HCT116 (cell line): ENCODE results near the gene GNA15. TPM values are rescaled to one million over a fixed set of nuclear protein-coding genes. Genes with fewer than 3 reads are reported as not detected.

Experiments
- ATAC-seq: fragments of 200-7000 bp; cut with Tn5 transposase; 2 replicates; pipeline ENCODE4 v1.9.1; 2020; ENCODE audit warnings: mild to moderate bottlenecking, moderate library complexity
- BruUV-seq: library from RNA; stranded (reverse); fragments of 400-500 nt; replicated peaks from 2 replicates; lab custom pipeline; 2021; lab: Mats Ljungman, UMichigan
- CTCF ChIA-PET: fragments of 300-600 bp; sonication (Branson Sonifier 250); formaldehyde crosslinking; loops from one replicate; lab custom pipeline; 2021; ENCODE audit warnings: antibody characterized with exemption; lab: Charles Lee
- POLR2A ChIA-PET: fragments of 300-600, 350-600 bp; sonication (Branson Sonifier 250); formaldehyde crosslinking; loops from one replicate; lab custom pipeline; 2021; ENCODE audit warnings: antibody characterized with exemption; lab: Charles Lee
- RAD21 ChIA-PET, 2 experiments: fragments of 300-600 bp; sonication (Branson Sonifier 250); formaldehyde crosslinking; loops; one replicate each; lab custom pipeline; 2023; ENCODE audit warnings: low total read pairs in 2 of 2; ENCODE audit not compliant: uncharacterized antibody in 2 of 2, unreplicated experiment in 2 of 2, low non-redundant PET in 1 of 2; lab: Charles Lee
- DNase-seq: peaks from one replicate; pipeline ENCODE4 v3.0.0-alpha.2; 2010; ENCODE audit warnings: low read depth, low spot score
- H2AFZ ChIP-seq: fragments of 200-600 bp; shearing (Covaris generic), sonication (generic); 2 replicates; pipeline ENCODE4 v1.6.1; 2017; ENCODE audit warnings: low read depth, mixed run types, mixed read lengths, antibody characterized with exemption, low read length; ENCODE audit not compliant: poor library complexity, severe bottlenecking
- H3K27ac ChIP-seq: 2 replicates; pipeline ENCODE4 v1.5.1; 2012; ENCODE audit warnings: low read depth, low read length
- H3K27me3 ChIP-seq: fragments of 200-600 bp; sonication (generic); 2 replicates; pipeline ENCODE4 v1.6.1; 2016; ENCODE audit warnings: mixed run types, low read length, mixed read lengths; ENCODE audit not compliant: insufficient read depth
- H3K36me3 ChIP-seq, 2 experiments: fragments of 200-500 bp in 1 of 2; fragments of 200-600 bp in 1 of 2; sonication (Bioruptor generic) in 1 of 2; sonication (generic) in 1 of 2; 2 replicates each; pipeline versions ENCODE4 v1.5.1 to v1.6.1; 2014 to 2016; ENCODE audit warnings: low read length in 2 of 2, inconsistent platforms in 1 of 2, mixed read lengths in 1 of 2, mixed run types in 1 of 2; ENCODE audit not compliant: insufficient read depth in 2 of 2, control insufficient read depth in 1 of 2
- H3K4me1 ChIP-seq, 2 experiments: fragments of 200-600 bp in 1 of 2; sonication (generic) in 1 of 2; 2 replicates each; pipeline versions ENCODE4 v1.5.1 to v1.6.1; 2012 to 2017; ENCODE audit warnings: low read length in 2 of 2, inconsistent platforms in 1 of 2, mild to moderate bottlenecking in 1 of 2, mixed read lengths in 1 of 2, mixed run types in 1 of 2, moderate library complexity in 1 of 2; ENCODE audit not compliant: insufficient read depth in 2 of 2, control insufficient read depth in 1 of 2
- H3K4me2 ChIP-seq: fragments of 200-600 bp; sonication (generic); 2 replicates; pipeline ENCODE4 v1.6.1; 2017; ENCODE audit warnings: mixed run types, low read length, mixed read lengths
- H3K4me3 ChIP-seq, 2 experiments: fragments of 200-600 bp in 1 of 2; sonication (generic) in 1 of 2; replicated peaks in 1 of 2; 2 replicates each; pipeline ENCODE4 v1.5.1; 2011 to 2016; ENCODE audit warnings: low read length in 2 of 2, control low read depth in 1 of 2, low read depth in 1 of 2, mild to moderate bottlenecking in 1 of 2, mixed read lengths in 1 of 2, mixed run types in 1 of 2
- H3K79me2 ChIP-seq: fragments of 200-600 bp; sonication (generic); 2 replicates; pipeline ENCODE4 v1.6.1; 2017; ENCODE audit warnings: mild to moderate bottlenecking, mixed run types, low read length, moderate library complexity, mixed read lengths; ENCODE audit not compliant: insufficient read depth
- H3K9ac ChIP-seq: fragments of 200-600 bp; sonication (generic); 2 replicates; pipeline ENCODE4 v1.6.1; 2016; ENCODE audit warnings: low read length, mixed read lengths
- H3K9me2 ChIP-seq: fragments of 200-600 bp; sonication (generic), shearing (Covaris generic); 2 replicates; pipeline ENCODE4 v1.6.1; 2017; ENCODE audit warnings: mixed run types, mild to moderate bottlenecking, moderate library complexity; ENCODE audit not compliant: insufficient read depth
- H3K9me3 ChIP-seq, 2 experiments: fragments of 200-500 bp in 1 of 2; fragments of 200-600 bp in 1 of 2; sonication (Bioruptor generic) in 1 of 2; sonication (generic) in 1 of 2; 2 replicates each; pipeline ENCODE4 v1.6.1; 2014 to 2017; ENCODE audit warnings: low read length in 2 of 2, mixed read lengths in 2 of 2, inconsistent platforms in 1 of 2, low read depth in 1 of 2, mild to moderate bottlenecking in 1 of 2, mixed run types in 1 of 2, moderate library complexity in 1 of 2; ENCODE audit not compliant: control insufficient read depth in 1 of 2, insufficient read depth in 1 of 2
- H4K20me1 ChIP-seq: fragments of 200-600 bp; sonication (generic), shearing (Covaris generic); 2 replicates; pipeline ENCODE4 v1.6.1; 2017; ENCODE audit warnings: mixed run types, mild to moderate bottlenecking, moderate library complexity; ENCODE audit not compliant: insufficient read depth
- CEBPB ChIP-seq: IDR thresholded peaks from 2 replicates; pipeline ENCODE4 v1.6.1; 2012; ENCODE audit warnings: low read depth
- EGR1 ChIP-seq: IDR thresholded peaks from 2 replicates; pipeline ENCODE4 v1.6.1; 2012; ENCODE audit warnings: low read depth
- ELF1 ChIP-seq: IDR thresholded peaks from 2 replicates; pipeline ENCODE4 v1.6.1; 2012; ENCODE audit warnings: low read depth, borderline replicate concordance
- EZH2 ChIP-seq: fragments of 200-600 bp; sonication (generic); IDR thresholded peaks from 2 replicates; pipeline ENCODE4 v1.6.1; 2017; ENCODE audit warnings: antibody characterized with exemption, mixed run types
- FOSL1 ChIP-seq: IDR thresholded peaks from 2 replicates; pipeline ENCODE4 v1.6.1; 2012; ENCODE audit warnings: low read depth
- POLR2A ChIP-seq: IDR thresholded peaks from 2 replicates; pipeline ENCODE4 v1.7.0; 2011; ENCODE audit warnings: borderline replicate concordance; ENCODE audit not compliant: insufficient read depth, insufficient read length; ENCODE audit errors: extremely low read depth
- POLR2AphosphoS5 ChIP-seq: IDR thresholded peaks from 2 replicates; pipeline ENCODE4 v1.6.1; 2011; ENCODE audit warnings: mild to moderate bottlenecking, low read depth, low read length, moderate library complexity
- SIN3A ChIP-seq: IDR thresholded peaks from 2 replicates; pipeline ENCODE4 v1.6.1; 2012; ENCODE audit warnings: low read depth
- YY1 ChIP-seq: IDR thresholded peaks from 2 replicates; pipeline ENCODE4 v1.6.1; 2011; ENCODE audit warnings: low read length, low read depth, moderate library complexity, mild to moderate bottlenecking; ENCODE audit not compliant: insufficient replicate concordance; ENCODE audit errors: extremely low read depth
- ZFX ChIP-seq: fragments of 450-650 bp; IDR thresholded peaks from 2 replicates; pipeline ENCODE4 v1.6.1; 2017
- ZNF274 ChIP-seq: fragments of 200-500 bp; sonication (Bioruptor generic); IDR thresholded peaks from 2 replicates; pipeline ENCODE4 v1.6.1; 2014; ENCODE audit warnings: mild to moderate bottlenecking, low read depth, low read length, inconsistent platforms
- intact Hi-C: fragments of 100-400 bp; cut with micrococcal nuclease; formaldehyde crosslinking; loops from 2 replicates; pipeline ENCODE4 v1.10.0; 2022
- total RNA-seq: library from RNA; stranded (reverse); gene quantifications from one replicate; pipeline ENCODE4 v1.2.1, GENCODE V29; 2021; ENCODE audit not compliant: unreplicated experiment
- TF ChIP-seq, protein P1 (sequence below): IDR thresholded peaks from 2 replicates; pipeline ENCODE4 v1.6.1; 2012; ENCODE audit warnings: low read depth
- TF ChIP-seq, protein P2 (sequence below): IDR thresholded peaks from 2 replicates; pipeline ENCODE4 v1.6.1; 2011; ENCODE audit warnings: mild to moderate bottlenecking, low read length, moderate library complexity; ENCODE audit not compliant: insufficient replicate concordance; ENCODE audit errors: extremely low read depth
- TF ChIP-seq, protein P3 (sequence below): IDR thresholded peaks from 2 replicates; pipeline ENCODE4 v1.6.1; 2012

Gene GNA15
- total RNA-seq, 1 experiment from 2014 or later: 1.5 TPM

DNA sequence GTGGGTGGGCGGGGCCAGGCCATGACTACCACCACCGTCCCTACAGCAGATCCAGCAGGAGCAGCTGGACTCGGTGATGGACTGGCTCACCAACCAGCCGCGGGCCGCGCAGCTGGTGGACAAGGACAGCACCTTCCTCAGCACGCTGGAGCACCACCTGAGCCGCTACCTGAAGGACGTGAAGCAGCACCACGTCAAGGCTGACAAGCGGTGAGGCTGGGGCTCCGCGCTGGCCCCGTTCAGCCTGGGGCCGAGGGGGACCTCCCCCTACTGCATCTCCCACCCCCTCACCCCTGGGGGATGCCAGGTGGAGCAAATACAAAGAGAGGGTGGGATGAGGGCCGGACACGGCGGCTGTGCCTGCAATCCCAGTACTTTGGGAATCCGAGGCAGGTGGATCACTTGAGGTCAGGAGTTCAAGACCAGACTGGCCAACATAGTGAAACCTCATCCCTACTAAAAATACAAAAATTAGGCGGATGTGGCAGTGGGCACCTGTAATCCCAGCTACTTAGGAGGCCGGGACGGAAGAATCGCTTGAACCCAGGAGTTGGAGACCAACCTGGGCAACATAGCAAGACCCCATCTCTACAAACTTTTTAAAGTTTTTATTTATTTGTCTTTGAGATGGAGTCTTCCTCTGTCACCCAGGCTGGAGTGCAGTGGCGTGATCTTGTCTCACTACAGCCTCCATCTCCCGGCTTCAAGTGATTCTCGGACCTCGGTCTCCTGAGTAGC, 70.6 kb downstream of the GNA15 start:
- ChIA-PET RAD21 (no interaction called here), CTCF (no interaction called here), POLR2A (no interaction called here)
- ATAC-seq (no peak), DNase-seq (no peak)
- Histone ChIP-seq H3K9me2 (no peaks in the 10 kb centered on the region), H3K27me3 (no peaks in the 10 kb centered on the region), H3K36me3 (peaks cover 13 to 27% of the 10 kb centered on the region in 2 experiments; a peak in 3 of 4 replicates), H3K4me2 (no peak overlapping the region), H3K4me1 (no peaks in the 10 kb centered on the region), H3K4me3 (no peak overlapping the region), H3K79me2 (no peaks in the 10 kb centered on the region), H3K9ac (no peak overlapping the region), H3K27ac (no peak overlapping the region), H2AFZ (no peak overlapping the region), H3K9me3 (no peaks in the 10 kb centered on the region), H4K20me1 (no peaks in the 10 kb centered on the region)
- intact Hi-C loops: no loop called here
- TF ChIP-seq ZNF274 (no peak), YY1 (no peak), FOSL1 (no peak), EGR1 (no peak)
- no TSS peak for BruUV-seq

DNA sequence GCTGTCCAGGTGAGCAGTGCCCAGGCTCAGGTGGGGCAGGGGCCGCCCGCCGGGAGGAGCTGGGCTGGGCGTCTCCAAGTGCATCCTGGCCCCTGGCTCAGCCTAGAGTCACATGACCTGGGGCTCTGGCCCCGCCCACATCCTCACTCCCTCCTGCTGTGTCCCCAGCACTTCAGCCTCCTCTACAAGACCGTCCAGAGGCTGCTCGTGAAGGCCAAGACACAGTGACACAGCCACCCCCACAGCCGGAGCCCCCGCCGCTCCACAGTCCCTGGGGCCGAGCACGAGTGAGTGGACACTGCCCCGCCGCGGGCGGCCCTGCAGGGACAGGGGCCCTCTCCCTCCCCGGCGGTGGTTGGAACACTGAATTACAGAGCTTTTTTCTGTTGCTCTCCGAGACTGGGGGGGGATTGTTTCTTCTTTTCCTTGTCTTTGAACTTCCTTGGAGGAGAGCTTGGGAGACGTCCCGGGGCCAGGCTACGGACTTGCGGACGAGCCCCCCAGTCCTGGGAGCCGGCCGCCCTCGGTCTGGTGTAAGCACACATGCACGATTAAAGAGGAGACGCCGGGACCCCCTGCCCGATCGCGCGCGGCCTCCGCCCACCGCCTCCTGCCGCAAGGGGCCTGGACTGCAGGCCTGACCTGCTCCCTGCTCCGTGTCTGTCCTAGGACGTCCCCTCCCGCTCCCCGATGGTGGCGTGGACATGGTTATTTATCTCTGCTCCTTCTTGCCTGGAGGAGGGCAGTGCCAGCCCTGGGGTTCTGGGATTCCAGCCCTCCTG, 71.8 kb downstream of the GNA15 start:
- Histone ChIP-seq H3K36me3 (peaks cover 12 to 21% of the 10 kb centered on the region in 2 experiments; a peak in 3 of 4 replicates), H3K4me2 (no peak overlapping the region), H3K4me1 (no peaks in the 10 kb centered on the region), H3K27ac (no peak overlapping the region), H3K27me3 (no peaks in the 10 kb centered on the region), H3K9me2 (no peaks in the 10 kb centered on the region), H2AFZ (no peak overlapping the region), H3K4me3 (no peak overlapping the region), H3K9ac (no peak overlapping the region), H3K9me3 (no peaks in the 10 kb centered on the region), H3K79me2 (no peaks in the 10 kb centered on the region), H4K20me1 (no peaks in the 10 kb centered on the region)
- ChIA-PET RAD21 (no interaction called here), POLR2A (no interaction called here), CTCF (no interaction called here)
- ATAC-seq (peak; percentile 15; the same call in 1 of the 2 replicates), DNase-seq (no peak)
- no TSS peak for BruUV-seq
- intact Hi-C loops: no loop called here
- no peak for TF ChIP-seq POLR2A
- no peak for TF ChIP-seq POLR2AphosphoS5
- TF ChIP-seq, protein P1, sequence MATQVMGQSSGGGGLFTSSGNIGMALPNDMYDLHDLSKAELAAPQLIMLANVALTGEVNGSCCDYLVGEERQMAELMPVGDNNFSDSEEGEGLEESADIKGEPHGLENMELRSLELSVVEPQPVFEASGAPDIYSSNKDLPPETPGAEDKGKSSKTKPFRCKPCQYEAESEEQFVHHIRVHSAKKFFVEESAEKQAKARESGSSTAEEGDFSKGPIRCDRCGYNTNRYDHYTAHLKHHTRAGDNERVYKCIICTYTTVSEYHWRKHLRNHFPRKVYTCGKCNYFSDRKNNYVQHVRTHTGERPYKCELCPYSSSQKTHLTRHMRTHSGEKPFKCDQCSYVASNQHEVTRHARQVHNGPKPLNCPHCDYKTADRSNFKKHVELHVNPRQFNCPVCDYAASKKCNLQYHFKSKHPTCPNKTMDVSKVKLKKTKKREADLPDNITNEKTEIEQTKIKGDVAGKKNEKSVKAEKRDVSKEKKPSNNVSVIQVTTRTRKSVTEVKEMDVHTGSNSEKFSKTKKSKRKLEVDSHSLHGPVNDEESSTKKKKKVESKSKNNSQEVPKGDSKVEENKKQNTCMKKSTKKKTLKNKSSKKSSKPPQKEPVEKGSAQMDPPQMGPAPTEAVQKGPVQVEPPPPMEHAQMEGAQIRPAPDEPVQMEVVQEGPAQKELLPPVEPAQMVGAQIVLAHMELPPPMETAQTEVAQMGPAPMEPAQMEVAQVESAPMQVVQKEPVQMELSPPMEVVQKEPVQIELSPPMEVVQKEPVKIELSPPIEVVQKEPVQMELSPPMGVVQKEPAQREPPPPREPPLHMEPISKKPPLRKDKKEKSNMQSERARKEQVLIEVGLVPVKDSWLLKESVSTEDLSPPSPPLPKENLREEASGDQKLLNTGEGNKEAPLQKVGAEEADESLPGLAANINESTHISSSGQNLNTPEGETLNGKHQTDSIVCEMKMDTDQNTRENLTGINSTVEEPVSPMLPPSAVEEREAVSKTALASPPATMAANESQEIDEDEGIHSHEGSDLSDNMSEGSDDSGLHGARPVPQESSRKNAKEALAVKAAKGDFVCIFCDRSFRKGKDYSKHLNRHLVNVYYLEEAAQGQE: no peak
- TF ChIP-seq, protein P2, sequence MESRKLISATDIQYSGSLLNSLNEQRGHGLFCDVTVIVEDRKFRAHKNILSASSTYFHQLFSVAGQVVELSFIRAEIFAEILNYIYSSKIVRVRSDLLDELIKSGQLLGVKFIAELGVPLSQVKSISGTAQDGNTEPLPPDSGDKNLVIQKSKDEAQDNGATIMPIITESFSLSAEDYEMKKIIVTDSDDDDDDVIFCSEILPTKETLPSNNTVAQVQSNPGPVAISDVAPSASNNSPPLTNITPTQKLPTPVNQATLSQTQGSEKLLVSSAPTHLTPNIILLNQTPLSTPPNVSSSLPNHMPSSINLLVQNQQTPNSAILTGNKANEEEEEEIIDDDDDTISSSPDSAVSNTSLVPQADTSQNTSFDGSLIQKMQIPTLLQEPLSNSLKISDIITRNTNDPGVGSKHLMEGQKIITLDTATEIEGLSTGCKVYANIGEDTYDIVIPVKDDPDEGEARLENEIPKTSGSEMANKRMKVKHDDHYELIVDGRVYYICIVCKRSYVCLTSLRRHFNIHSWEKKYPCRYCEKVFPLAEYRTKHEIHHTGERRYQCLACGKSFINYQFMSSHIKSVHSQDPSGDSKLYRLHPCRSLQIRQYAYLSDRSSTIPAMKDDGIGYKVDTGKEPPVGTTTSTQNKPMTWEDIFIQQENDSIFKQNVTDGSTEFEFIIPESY: no peak
- no peak for TF ChIP-seq EZH2
- TF ChIP-seq, protein P3, sequence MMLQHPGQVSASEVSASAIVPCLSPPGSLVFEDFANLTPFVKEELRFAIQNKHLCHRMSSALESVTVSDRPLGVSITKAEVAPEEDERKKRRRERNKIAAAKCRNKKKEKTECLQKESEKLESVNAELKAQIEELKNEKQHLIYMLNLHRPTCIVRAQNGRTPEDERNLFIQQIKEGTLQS: no peak
- no peak for TF ChIP-seq CEBPB
- TF ChIP-seq ELF1: no peak
- TF ChIP-seq ZFX: no peak
- TF ChIP-seq SIN3A: no peak
